ENCODE measurements around the gene UNC13B.
"Not testable (repeated sequence)": the region's sequence is repeated elsewhere in the genome, so short reads cannot be mapped to it uniquely, and the experiment has no call there.

Gene UNC13B

GRCh38 chr9:35161713-35162604 is at the start of gene UNC13B:
Gene UNC13B (plus strand): TSS chr9:35162009. CDS start chr9:35162284, 275 bp downstream.
- peak; percentile 64 for DNase-seq

- no peak for DNase-seq
Observed at GRCh38 chr9:35112257-35113020, 49.4 kb upstream of the UNC13B start.

- peak; percentile 41 for DNase-seq
Observed at GRCh38 chr9:35114113-35114839, 47.5 kb upstream of the UNC13B start.

- DNase-seq, result no peak
Observed at GRCh38 chr9:35114840-35115628, 46.8 kb upstream of the UNC13B start.

GRCh38 chr9:35115680-35116538 is 45.9 kb upstream of the UNC13B start, which contains the start of gene ATOSB:
Gene ATOSB (minus strand): TSS chr9:35115862. CDS start chr9:35108274, 7,588 bp downstream.
- peak; percentile 83 for DNase-seq

- DNase-seq, result no peak
Observed at GRCh38 chr9:35116539-35116897, 45.3 kb upstream of the UNC13B start.

GRCh38 chr9:35116898-35117551 is 44.8 kb upstream of the UNC13B start:
- DNase-seq, result peak; percentile 76

- no peak for DNase-seq
Observed at GRCh38 chr9:35134920-35135319, 26.9 kb upstream of the UNC13B start.

GRCh38 chr9:35135988-35136387 is 25.8 kb upstream of the UNC13B start:
- DNase-seq, result no peak

- DNase-seq, result no peak
Observed at GRCh38 chr9:35136866-35137265, 24.9 kb upstream of the UNC13B start.

GRCh38 chr9:35140093-35140492 is 21.7 kb upstream of the UNC13B start:
- DNase-seq, result no peak

- no peak for DNase-seq
Observed at GRCh38 chr9:35142037-35142436, 19.8 kb upstream of the UNC13B start.

GRCh38 chr9:35147941-35148563 is 13.8 kb upstream of the UNC13B start:
- DNase-seq, result not testable (repeated sequence)

- no peak for DNase-seq
Observed at GRCh38 chr9:35152926-35153325, 8.9 kb upstream of the UNC13B start.

GRCh38 chr9:35156781-35157180 is 5.0 kb upstream of the UNC13B start:
- no peak for DNase-seq

GRCh38 chr9:35157836-35158235 is 4.0 kb upstream of the UNC13B start:
- not testable (repeated sequence) for DNase-seq

GRCh38 chr9:35158501-35159280 is 3.1 kb upstream of the UNC13B start:
- no peak for DNase-seq

- DNase-seq, result no peak
Observed at GRCh38 chr9:35162605-35163315, 951 bp downstream of the UNC13B start.

GRCh38 chr9:35163413-35163812 is 1.6 kb downstream of the UNC13B start:
- no peak for DNase-seq

Measured in activated CD4-positive, alpha-beta T cell treated with anti-CD3 and anti-CD28 coated beads for 1 hour (primary cell).